T-helper 2 cell (primary cell): ENCODE data around the gene SH3PXD2B.
A peak's percentile ranks its signal among the peaks of the same experiment; 100 is the strongest.
"Not testable (repeated sequence)": the region's sequence is repeated elsewhere in the genome, so short reads cannot be mapped to it uniquely, and the experiment has no call there.

Source experiments
- DNase-seq, 5 experiments: peaks; one replicate each; pipeline versions ENCODE4 v3.0.0 to v3.0.0-alpha.2; 2012 to 2022

The SH3PXD2B gene

DNA sequence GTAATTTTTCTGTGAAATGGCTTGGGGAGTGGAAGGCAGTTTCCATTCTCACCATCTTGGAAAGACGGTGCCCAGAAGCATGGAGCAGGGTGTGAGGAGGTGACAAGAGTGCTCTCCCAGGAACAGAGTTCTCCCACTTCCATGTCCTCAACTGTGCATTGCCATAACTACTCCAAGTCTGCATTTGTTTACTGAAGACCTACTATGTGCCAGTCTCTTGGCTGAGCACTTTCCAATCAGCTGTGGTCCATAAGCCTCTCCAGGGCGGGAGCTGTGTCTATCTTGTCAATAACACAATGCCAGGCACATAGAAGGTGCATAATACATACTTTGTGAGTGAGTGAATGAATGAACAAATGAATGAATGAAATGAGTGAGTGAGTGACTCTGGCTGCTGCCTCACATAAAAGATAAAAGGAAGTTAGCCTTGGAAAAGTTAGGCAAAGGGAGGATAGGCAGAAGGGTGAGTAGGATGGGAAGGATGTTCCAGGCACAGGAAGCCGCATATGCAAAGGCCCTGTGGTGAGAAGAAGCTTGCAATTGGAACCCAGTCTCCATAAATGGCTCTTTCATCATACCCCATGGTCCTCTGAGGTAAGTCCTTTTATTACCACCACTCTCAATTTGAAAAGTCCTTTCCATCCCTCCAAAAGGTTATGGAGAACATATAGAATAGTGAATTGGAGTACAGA lies 31.3 kb upstream of the SH3PXD2B start:
- no peak for DNase-seq

DNA sequence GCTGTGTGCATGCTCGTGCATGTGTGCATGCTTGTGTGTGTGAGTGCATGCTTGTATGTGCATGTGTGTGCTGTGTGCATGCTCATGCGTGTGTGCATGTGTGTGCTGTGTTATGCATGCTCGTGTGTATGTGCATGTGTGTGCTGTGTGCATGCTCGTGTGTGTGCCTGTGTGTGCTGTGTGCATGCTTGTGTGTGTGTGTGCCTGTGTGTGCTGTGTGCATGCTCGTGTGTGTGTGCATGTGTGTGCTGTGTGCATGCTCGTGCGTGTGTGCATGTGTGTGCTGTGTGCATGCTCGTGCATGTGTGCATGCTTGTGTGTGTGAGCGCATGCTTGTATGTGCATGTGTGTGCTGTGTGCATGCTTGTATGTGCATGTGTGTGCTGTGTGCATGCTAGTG lies 30.3 kb upstream of the SH3PXD2B start:
- no peak for DNase-seq

GRCh38 chr5:172482156-172483020 lies 28.1 kb upstream of the SH3PXD2B start:
- DNase-seq, result no peak

GRCh38 chr5:172481011-172481800 lies 26.9 kb upstream of the SH3PXD2B start:
- no peak for DNase-seq

DNA sequence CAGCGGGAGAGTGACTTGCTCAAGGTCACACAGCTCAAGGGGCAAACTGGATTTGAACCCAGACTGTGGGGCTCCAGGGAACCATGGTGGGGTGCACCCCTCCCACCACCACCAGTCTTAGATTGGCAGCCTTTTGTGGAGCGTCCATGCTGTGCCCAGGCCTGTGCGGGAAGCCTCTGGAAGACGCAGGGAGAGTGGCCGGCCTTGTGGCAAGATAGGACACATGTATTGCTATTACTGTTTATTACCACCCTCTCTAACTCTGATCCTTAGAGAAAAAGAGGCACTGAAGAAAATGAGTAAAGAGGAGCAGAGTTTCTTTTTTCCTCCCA lies 25.4 kb upstream of the SH3PXD2B start:
- DNase-seq, result no peak

DNA sequence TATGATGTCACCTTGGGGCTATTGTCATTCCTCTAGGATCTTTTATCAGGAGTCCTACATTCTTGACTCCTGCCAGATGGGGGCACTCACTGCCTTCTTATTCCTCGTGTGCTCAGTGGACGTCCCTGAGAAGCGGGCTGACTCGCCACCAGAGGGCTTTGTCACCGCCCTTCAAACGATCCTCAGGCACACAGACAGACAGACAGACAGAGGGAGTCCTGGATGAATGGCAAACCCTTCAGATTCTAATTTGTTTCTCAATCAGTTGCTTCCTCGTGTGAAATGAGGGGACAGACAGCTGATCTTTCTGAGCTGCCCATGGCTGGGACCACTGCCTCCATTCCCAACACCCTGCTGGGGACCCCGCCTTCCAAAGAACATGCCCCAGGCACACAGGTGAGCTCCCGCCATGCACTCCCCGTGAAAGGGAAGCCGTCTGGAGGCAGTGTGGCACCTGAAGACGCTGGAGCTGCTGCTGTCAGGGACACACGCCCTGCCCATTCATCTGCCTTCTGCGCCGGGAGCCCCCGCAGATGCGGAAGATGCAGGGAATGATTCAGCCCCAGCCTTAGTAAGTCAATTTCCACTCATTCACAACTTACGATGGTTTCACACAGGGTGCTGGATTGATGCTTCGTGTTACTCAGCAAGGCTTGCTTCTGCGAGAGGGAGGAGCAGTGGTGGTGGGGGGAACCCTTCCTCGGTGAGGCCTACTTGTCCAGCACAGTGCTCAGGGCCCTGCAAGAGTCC lies 24.9 kb upstream of the SH3PXD2B start:
- DNase-seq, result peak in 3 of 5 experiments; percentile 17 to 72 (median 28)

DNA sequence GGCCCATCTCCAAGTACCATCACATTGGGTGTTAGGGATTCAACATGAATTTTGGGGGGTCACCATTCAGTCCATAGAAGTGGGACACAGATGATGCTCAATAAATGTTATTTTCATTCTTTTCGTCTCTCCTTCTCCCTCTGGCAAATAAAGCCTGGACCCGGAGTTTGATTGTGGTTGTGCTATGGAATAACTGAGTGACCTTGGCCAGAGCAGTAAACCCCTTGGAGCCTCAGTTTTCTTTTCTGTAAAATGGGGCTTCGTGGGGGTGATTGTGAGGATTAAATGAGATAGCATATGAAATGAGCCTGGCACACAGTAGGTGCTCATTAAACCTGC lies 24.3 kb upstream of the SH3PXD2B start:
- DNase-seq, result not testable (repeated sequence)

GRCh38 chr5:172478256-172478655 lies 23.9 kb upstream of the SH3PXD2B start:
- DNase-seq, result no peak

GRCh38 chr5:172477466-172477865 lies 23.1 kb upstream of the SH3PXD2B start:
- DNase-seq, result no peak

GRCh38 chr5:172474293-172474692 lies 20.0 kb upstream of the SH3PXD2B start:
- no peak for DNase-seq

GRCh38 chr5:172473427-172473826 lies 19.1 kb upstream of the SH3PXD2B start:
- no peak for DNase-seq

DNA sequence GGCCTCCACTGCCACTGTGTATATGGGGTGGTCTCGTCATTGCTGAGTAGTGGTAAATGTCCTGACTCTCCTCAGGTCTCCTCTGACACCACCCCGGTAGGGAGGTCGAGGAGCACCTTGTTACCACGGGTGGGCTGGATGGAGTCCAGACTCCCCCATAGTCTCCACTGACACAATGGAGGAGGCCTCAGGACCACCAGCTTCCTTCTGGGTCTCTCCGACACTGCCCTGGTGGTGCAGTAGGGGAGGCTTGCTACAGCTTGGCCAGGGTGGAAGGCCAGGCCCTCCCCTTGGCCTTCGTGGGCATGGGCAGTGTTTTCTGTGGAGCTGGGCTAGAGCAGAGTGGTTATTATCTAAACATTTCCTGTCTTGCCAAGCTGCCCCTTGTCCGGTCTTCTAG lies 15.4 kb upstream of the SH3PXD2B start:
- DNase-seq, result no peak

DNA sequence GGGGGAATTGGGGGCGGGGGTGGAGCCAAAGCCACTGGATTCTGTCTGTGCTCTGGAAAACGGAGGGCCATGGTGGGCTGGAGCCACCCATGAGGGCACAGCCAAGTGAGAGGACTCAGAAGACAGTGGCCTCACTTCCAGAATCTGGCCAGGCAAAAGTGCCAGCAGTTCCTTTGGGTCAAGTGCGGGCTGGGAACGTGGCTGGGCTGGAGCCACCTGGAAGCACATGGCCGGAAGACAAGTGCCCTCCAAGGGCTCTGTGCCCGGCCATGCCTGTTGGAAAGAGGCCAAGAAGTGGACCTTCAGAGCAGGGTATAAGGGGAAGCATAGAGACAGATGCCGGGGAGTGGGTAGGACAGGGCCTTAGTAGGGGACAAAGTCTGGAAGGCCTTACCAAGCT lies 11.7 kb upstream of the SH3PXD2B start:
- no peak for DNase-seq

GRCh38 chr5:172463031-172463430 lies 8.7 kb upstream of the SH3PXD2B start:
- DNase-seq, result no peak

DNA sequence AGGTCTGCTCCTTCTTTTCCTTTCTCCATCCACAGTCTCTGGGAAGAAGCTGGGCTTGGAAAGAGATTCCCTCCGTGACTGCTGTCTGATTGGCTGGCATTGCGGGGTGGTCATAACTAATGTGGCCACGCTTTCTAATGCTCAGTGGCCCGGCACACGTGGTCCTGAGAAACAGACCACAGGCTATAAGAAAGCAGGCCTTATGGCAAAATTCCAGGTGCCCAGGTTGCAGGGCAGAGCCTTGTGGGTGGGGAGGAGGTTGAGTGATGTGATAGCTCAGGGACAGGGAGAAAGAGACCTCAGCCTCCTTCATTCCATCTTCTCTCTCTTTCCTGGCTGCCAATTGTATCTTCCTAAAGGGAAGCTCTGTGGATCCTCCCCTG lies 5.4 kb upstream of the SH3PXD2B start:
- no peak for DNase-seq

DNA sequence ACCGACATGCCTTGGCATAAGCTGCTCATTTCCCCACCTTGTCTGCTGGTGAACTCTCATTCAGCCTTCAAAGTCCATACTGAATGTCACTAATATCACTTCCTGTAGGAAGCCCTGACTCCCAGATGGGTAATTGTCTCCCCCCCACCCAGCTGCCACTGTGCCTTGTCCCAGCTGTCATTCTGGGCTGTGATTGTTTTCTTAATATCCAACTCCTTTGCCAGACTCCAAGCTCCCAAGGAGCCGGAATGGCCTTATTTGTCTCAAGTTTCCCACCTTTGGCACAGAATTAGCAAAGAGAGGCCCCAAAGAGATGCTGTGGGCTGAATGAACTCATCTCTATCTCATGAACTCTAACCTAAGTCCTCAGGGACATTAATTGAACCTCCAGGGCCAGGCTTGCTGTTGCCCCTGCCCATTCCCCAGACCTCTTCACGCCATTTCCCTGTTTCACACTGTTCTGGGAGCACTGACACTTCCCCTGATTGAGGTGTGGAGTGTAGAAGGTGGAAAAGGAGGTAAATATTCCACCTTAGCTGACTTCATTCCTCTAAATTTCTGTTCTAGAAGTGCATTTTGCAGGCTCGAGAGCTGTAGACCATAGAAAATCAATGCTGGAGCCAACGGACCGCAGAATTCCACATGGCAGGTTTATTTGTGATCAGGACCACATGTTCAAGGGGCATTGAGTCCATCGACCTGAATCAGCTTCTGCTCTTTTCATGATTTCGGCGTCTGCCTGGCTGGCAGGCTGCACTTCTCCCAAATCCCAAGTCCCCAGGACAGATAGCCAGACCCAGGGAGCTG lies 4.9 kb upstream of the SH3PXD2B start:
- no peak for DNase-seq

DNA sequence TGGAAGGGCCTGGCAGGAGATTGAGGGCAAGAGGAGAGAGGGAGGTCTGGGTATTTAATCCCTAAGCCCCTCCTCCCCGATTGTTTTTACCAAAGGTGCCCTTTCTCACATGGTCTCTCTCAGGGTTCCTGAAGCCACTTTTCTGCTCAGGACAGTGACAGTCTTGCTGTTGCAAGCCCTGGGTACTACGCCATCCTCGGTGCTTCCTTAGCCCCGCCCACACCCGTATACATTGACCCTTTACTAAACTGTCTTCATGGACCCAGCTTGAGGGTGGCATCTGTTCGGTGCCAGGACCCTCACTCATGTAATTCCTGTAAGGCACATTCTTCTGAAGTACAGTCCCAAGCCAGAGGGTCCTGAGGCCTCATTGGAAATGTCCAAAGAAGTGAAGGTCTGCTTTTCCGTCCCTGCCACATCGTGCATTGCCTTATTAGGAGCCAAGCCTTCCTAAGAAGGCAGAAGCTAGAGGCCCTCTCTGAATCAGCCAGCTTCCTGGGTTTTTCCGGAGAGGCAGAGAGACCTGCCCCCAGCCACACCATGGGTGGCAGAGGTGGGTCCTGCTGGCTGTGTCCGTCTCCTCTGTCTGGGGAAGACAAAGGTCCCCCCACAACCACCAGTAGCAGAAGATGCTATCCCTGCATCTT lies 1.9 kb upstream of the SH3PXD2B start:
- DNase-seq, result no peak

- DNase-seq, result no peak
These were observed 1.3 kb upstream of the SH3PXD2B start for GRCh38 chr5:172455511-172456061.

DNA sequence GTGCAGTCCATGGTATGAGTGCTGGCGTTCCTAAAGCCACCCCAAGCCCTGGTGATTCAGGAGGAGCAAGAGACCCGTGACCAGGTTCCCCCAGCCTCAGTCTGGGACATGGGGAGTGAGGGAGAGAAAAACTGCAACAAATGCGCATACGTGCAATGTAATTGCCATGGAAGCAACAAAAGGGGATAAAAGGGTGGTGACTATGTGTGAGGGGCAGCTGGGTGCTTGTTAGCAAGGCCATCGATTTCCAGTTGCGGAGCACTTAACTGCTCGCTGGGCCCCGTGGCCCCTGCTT lies 709 bp upstream of the SH3PXD2B start:
- DNase-seq, result no peak

DNA sequence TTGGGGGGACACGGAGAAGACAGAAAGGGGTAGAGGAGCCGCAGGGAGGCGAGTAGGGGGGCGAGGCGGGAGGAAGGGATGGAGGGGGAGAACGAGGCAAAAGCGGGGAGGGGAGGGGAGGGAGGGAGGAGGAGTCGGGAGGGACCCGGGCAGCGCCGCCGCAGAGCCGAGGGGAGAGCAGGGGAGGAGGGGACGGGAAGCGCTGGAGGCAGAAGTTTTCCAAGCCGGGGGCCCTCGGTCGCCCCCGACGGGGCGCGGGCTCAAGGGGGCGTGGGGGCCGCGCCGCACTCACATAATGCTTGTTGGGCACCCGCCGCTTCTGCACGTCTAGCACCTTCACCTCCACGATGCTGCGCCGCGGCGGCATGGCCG lies 353 bp downstream of the SH3PXD2B start:
- DNase-seq, result no peak

- DNase-seq, result peak in 1 of 5 experiments; percentile 4
These were observed 929 bp downstream of the SH3PXD2B start for GRCh38 chr5:172453206-172453985.
